DOHH2 (cell line): ENCODE measurements around the gene ISL1.

Source experiments
- H3F3A ChIP-seq: fragments of 200-600 bp; sonication (generic), shearing (Covaris generic); 2 replicates; pipeline ENCODE4 v1.6.0; 2016; ENCODE audit warnings: antibody characterized with exemption, mild to moderate bottlenecking; ENCODE audit not compliant: control insufficient read depth, insufficient read depth
- H3K27ac ChIP-seq: fragments of 200-600 bp; sonication (generic); 2 replicates; pipeline ENCODE4 v1.5.1; 2014; ENCODE audit warnings: low read depth, mild to moderate bottlenecking, low read length, moderate library complexity
- H3K27me3 ChIP-seq: fragments of 200-600 bp; sonication (generic); 2 replicates; pipeline ENCODE4 v1.6.1; 2014; ENCODE audit warnings: mild to moderate bottlenecking, low read length, mixed read lengths; ENCODE audit not compliant: control insufficient read depth
- H3K36me3 ChIP-seq: fragments of 200-600 bp; sonication (generic); 2 replicates; pipeline ENCODE4 v1.6.1; 2014; ENCODE audit warnings: mild to moderate bottlenecking, low read length, moderate library complexity, mixed read lengths; ENCODE audit not compliant: control insufficient read depth
- H3K4me1 ChIP-seq: fragments of 200-600 bp; sonication (generic); 2 replicates; pipeline ENCODE4 v1.6.1; 2014; ENCODE audit warnings: mild to moderate bottlenecking, low read length, mixed read lengths; ENCODE audit not compliant: control insufficient read depth
- H3K4me2 ChIP-seq: fragments of 200-600 bp; sonication (generic); 2 replicates; pipeline ENCODE4 v1.6.0; 2014; ENCODE audit warnings: mild to moderate bottlenecking, low read length, moderate library complexity
- H3K4me3 ChIP-seq: fragments of 200-600 bp; sonication (generic); 2 replicates; pipeline ENCODE4 v1.5.1; 2014; ENCODE audit warnings: mild to moderate bottlenecking, low read length, mixed read lengths
- H3K79me2 ChIP-seq: fragments of 200-600 bp; sonication (generic); 2 replicates; pipeline ENCODE4 v1.6.1; 2014; ENCODE audit warnings: mild to moderate bottlenecking, low read length, mixed read lengths; ENCODE audit not compliant: control insufficient read depth
- H3K9me2 ChIP-seq: fragments of 200-600 bp; sonication (generic); replicated peaks from 2 replicates; pipeline ENCODE4 v1.6.1; 2014; ENCODE audit warnings: mild to moderate bottlenecking, low read length, mixed read lengths; ENCODE audit not compliant: control insufficient read depth
- H3K9me3 ChIP-seq: fragments of 200-600 bp; sonication (generic); 2 replicates; pipeline ENCODE4 v1.6.1; 2014; ENCODE audit warnings: antibody characterized with exemption, low read length, mixed read lengths; ENCODE audit not compliant: control insufficient read depth, insufficient read depth
- H4K20me1 ChIP-seq: fragments of 200-600 bp; sonication (generic); 2 replicates; pipeline ENCODE4 v1.6.0; 2014; ENCODE audit warnings: low read depth, mild to moderate bottlenecking, antibody characterized with exemption, low read length, moderate library complexity; ENCODE audit not compliant: control insufficient read depth, insufficient read depth
- CTCF ChIP-seq: fragments of 200-600 bp; sonication (generic); IDR thresholded peaks from one replicate; pipeline ENCODE4 v1.5.1; 2014; ENCODE audit warnings: antibody characterized with exemption, mild to moderate bottlenecking, low read depth, low read length; ENCODE audit not compliant: poor library complexity, severe bottlenecking
- EZH2phosphoT487 ChIP-seq: fragments of 200-600 bp; sonication (generic); IDR thresholded peaks from 2 replicates; pipeline ENCODE4 v1.6.1; 2017; ENCODE audit warnings: borderline replicate concordance, mild to moderate bottlenecking, antibody characterized with exemption, low read length, moderate library complexity, mixed read lengths

ISL1 gene

GRCh38 chr5:51378061-51378409 is 5.2 kb upstream of the ISL1 start:
- Histone ChIP-seq H3K27me3 (peaks cover 11% of the 10 kb centered on the region), H3K4me3 (no peak overlapping the region), H3K79me2 (no peaks in the 10 kb centered on the region), H3K9me3 (no peaks in the 10 kb centered on the region), H3K9me2 (no peaks in the 10 kb centered on the region), H3K4me2 (no peak overlapping the region), H3K4me1 (no peaks in the 10 kb centered on the region), H3K27ac (no peak overlapping the region), H3K36me3 (no peaks in the 10 kb centered on the region), H3F3A (no peaks in the 10 kb centered on the region), H4K20me1 (no peaks in the 10 kb centered on the region)
- no peak for TF ChIP-seq EZH2phosphoT487
- no peak for TF ChIP-seq CTCF

- Histone ChIP-seq H3F3A (no peaks in the 10 kb centered on the region), H3K9me2 (no peaks in the 10 kb centered on the region), H3K9me3 (no peaks in the 10 kb centered on the region), H3K4me2 (no peak overlapping the region), H3K79me2 (no peaks in the 10 kb centered on the region), H3K4me1 (no peaks in the 10 kb centered on the region), H4K20me1 (no peaks in the 10 kb centered on the region), H3K36me3 (no peaks in the 10 kb centered on the region), H3K27me3 (peaks cover 11% of the 10 kb centered on the region), H3K4me3 (no peak overlapping the region), H3K27ac (no peak overlapping the region)
- TF ChIP-seq CTCF (no peak), EZH2phosphoT487 (no peak)
Measured at GRCh38 chr5:51378448-51379330, 4.6 kb upstream of the ISL1 start.

GRCh38 chr5:51379331-51379700 is 3.9 kb upstream of the ISL1 start:
- no peak for TF ChIP-seq CTCF
- no peak for TF ChIP-seq EZH2phosphoT487
- no peaks in the 10 kb centered on the region for H3K9me2 ChIP-seq
- H3K4me2 ChIP-seq = no peak overlapping the region
- H3K4me3 ChIP-seq = no peak overlapping the region
- H4K20me1 ChIP-seq = no peaks in the 10 kb centered on the region
- H3K79me2 ChIP-seq = no peaks in the 10 kb centered on the region
- H3F3A ChIP-seq = no peaks in the 10 kb centered on the region
- no peak overlapping the region for H3K27ac ChIP-seq
- H3K4me1 ChIP-seq = no peaks in the 10 kb centered on the region
- no peaks in the 10 kb centered on the region for H3K36me3 ChIP-seq
- H3K9me3 ChIP-seq = no peaks in the 10 kb centered on the region
- peaks cover 11% of the 10 kb centered on the region for H3K27me3 ChIP-seq
